HG03196 (cell line): ENCODE data around the gene TEAD4.

Experiments used
- ATAC-seq: cut with Tn5 transposase; IDR thresholded peaks from one replicate; pipeline ENCODE4 v1.9.1; 2021; ENCODE audit not compliant: unreplicated experiment

TEAD4 gene

GRCh38 chr12:2999265-2999841, 40.2 kb downstream of the TEAD4 start:
- no peak for ATAC-seq

GRCh38 chr12:3000548-3001275, 41.5 kb downstream of the TEAD4 start:
- ATAC-seq, result no peak

GRCh38 chr12:3002646-3003045, 43.4 kb downstream of the TEAD4 start:
- ATAC-seq, result no peak

- ATAC-seq, result no peak
Measured at GRCh38 chr12:3003357-3003992, 44.3 kb downstream of the TEAD4 start.

GRCh38 chr12:3004655-3005565, 45.7 kb downstream of the TEAD4 start:
- no peak for ATAC-seq

GRCh38 chr12:3005736-3006135, 46.5 kb downstream of the TEAD4 start:
- ATAC-seq, result no peak

- no peak for ATAC-seq
Measured at GRCh38 chr12:3009780-3010179, 50.6 kb downstream of the TEAD4 start.

GRCh38 chr12:3010214-3010930, 51.2 kb downstream of the TEAD4 start:
- ATAC-seq, result no peak

GRCh38 chr12:3012786-3013185, 53.6 kb downstream of the TEAD4 start:
- no peak for ATAC-seq

GRCh38 chr12:3014641-3015040, 55.4 kb downstream of the TEAD4 start:
- no peak for ATAC-seq

GRCh38 chr12:3015356-3015755, 56.2 kb downstream of the TEAD4 start:
- no peak for ATAC-seq

GRCh38 chr12:3016191-3016590, 57.0 kb downstream of the TEAD4 start:
- no peak for ATAC-seq

GRCh38 chr12:3017281-3017680, 58.1 kb downstream of the TEAD4 start:
- no peak for ATAC-seq

GRCh38 chr12:3018284-3019004, 59.2 kb downstream of the TEAD4 start:
- ATAC-seq, result no peak

- ATAC-seq, result no peak
Measured at GRCh38 chr12:3019005-3019680, 59.9 kb downstream of the TEAD4 start.

- ATAC-seq, result no peak
Measured at GRCh38 chr12:3020399-3020798, 61.2 kb downstream of the TEAD4 start.

GRCh38 chr12:3020850-3021435, 61.7 kb downstream of the TEAD4 start:
- no peak for ATAC-seq

GRCh38 chr12:3022411-3022810, 63.2 kb downstream of the TEAD4 start:
- no peak for ATAC-seq

GRCh38 chr12:3022961-3023360, 63.8 kb downstream of the TEAD4 start:
- no peak for ATAC-seq
